Measurements from ENCODE around the gene AMFR. TPM values are rescaled to one million over a fixed set of nuclear protein-coding genes. Genes with fewer than 3 reads are reported as not detected.

Gene AMFR
- total RNA-seq, 1 donor from 2014 or later: 119 TPM

DNA sequence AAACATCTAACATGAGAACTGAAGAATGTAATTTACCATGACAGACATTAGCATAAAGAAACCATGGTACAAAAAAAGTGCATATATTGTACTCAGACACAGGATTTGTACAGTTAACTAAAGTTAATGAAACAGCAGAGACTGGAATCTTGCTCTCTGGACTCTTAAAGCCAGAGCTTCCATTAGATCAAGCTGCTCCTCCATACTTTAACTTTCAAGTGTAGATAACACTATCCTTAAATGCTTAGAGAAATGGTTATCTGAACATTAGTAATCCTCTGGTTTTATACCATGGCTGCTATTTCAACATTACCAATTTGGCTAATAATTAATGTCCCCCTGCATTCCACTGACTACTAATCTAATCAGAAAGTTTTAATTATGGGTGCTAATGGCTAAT is 22.7 kb upstream of the AMFR start:
- TF ChIP-seq, protein P1, sequence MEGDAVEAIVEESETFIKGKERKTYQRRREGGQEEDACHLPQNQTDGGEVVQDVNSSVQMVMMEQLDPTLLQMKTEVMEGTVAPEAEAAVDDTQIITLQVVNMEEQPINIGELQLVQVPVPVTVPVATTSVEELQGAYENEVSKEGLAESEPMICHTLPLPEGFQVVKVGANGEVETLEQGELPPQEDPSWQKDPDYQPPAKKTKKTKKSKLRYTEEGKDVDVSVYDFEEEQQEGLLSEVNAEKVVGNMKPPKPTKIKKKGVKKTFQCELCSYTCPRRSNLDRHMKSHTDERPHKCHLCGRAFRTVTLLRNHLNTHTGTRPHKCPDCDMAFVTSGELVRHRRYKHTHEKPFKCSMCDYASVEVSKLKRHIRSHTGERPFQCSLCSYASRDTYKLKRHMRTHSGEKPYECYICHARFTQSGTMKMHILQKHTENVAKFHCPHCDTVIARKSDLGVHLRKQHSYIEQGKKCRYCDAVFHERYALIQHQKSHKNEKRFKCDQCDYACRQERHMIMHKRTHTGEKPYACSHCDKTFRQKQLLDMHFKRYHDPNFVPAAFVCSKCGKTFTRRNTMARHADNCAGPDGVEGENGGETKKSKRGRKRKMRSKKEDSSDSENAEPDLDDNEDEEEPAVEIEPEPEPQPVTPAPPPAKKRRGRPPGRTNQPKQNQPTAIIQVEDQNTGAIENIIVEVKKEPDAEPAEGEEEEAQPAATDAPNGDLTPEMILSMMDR (conservative IDR thresholded peaks at IDR 0.05; ENCODE audit: low read depth, low read length): no peak
- no peak overlapping the region for H3K4me3 ChIP-seq (ENCODE audit: low read depth, low read length)
- no peak for DNase-seq (ENCODE audit: low read depth)

DNA sequence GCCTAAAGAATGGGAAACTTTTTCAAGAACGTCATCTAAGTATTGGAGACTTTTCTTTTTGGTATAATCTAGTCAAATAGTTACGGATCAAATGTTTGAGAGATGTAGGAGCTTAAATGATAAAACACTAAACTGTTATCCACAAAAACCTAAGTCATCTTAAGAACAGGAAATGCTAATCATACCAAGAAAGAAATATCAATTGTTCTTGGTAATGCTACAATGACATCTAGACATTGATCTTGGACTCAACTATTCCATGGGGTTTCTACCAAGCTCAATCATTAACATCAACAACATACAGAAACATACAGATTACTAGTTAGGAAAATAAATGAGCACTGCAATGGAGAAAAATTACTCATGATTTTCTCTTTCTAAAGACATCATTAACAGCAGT is 21.9 kb upstream of the AMFR start:
- no peak overlapping the region for H3K4me3 ChIP-seq (ENCODE audit: low read depth, low read length)
- TF ChIP-seq, protein P1 (conservative IDR thresholded peaks at IDR 0.05; ENCODE audit: low read depth, low read length): no peak
- DNase-seq (ENCODE audit: low read depth): no peak

DNA sequence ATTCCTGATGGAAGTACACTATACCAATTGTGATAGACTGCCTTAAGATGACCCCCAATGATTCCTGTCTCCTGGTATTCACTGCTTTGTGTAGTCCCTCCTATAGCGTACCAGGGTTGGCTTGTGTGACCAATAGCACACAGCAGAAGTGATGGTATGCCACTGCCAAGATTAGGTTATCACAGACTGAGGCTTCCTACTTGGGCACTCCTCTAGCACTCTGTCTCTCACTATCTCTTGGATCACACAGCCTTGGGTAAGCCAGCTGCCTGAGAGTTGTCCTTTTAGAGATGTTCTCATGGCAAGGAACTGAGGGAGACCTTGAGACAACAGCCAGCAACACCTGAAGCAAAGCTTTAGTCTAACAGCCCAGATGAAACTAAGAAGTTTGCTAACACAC is 12.7 kb upstream of the AMFR start:
- no peak overlapping the region for H3K4me3 ChIP-seq (ENCODE audit: low read depth, low read length)
- TF ChIP-seq, protein P1 (conservative IDR thresholded peaks at IDR 0.05; ENCODE audit: low read depth, low read length): no peak
- no peak for DNase-seq (ENCODE audit: low read depth)

GRCh38 chr16:56436258-56436657 is 10.9 kb upstream of the AMFR start:
- TF ChIP-seq, protein P1 (conservative IDR thresholded peaks at IDR 0.05; ENCODE audit: low read depth, low read length): no peak
- DNase-seq (ENCODE audit: low read depth): no peak
- H3K4me3 ChIP-seq (ENCODE audit: low read depth, low read length): no peak overlapping the region

- H3K4me3 ChIP-seq (ENCODE audit: low read depth, low read length): no peak overlapping the region
- no peak for DNase-seq (ENCODE audit: low read depth)
- TF ChIP-seq, protein P1 (conservative IDR thresholded peaks at IDR 0.05; ENCODE audit: low read depth, low read length): no peak
Measured at GRCh38 chr16:56428091-56428490, 2.7 kb upstream of the AMFR start.

DNA sequence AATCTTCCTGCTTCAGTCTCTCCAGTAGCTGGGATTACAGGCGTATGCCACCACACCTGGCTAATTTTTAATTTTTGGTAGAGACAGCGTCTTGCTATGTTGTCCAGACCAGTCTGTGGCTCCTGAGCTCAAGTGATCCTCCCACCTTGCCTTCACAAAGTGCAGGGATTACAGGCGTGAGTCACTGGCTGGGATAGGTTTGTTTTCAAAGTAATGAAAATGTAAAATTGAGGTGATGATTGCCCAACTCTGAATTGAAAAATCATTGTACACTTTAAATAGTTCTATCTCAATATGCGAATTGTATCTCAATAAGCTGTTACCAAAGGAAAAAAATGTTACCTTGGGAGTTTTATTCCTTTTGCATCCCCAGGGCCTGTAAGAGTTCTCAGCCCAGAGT is 1.2 kb upstream of the AMFR start:
- TF ChIP-seq, protein P1 (conservative IDR thresholded peaks at IDR 0.05; ENCODE audit: low read depth, low read length): no peak
- DNase-seq (ENCODE audit: low read depth): no peak
- H3K4me3 ChIP-seq (ENCODE audit: low read depth, low read length): no peak overlapping the region

GRCh38 chr16:56424791-56425438 is 430 bp downstream of the AMFR start:
- H3K4me3 ChIP-seq (ENCODE audit: low read depth, low read length): peak overlapping the region; percentile 70
- no peak for DNase-seq (ENCODE audit: low read depth)
- TF ChIP-seq, protein P1 (conservative IDR thresholded peaks at IDR 0.05; ENCODE audit: low read depth, low read length): no peak
